Liver (tissue), 9 donors: ENCODE results near the gene CENPA. TPM values are rescaled to one million over a fixed set of nuclear protein-coding genes. Genes with fewer than 3 reads are reported as not detected.
"Not testable (repeated sequence)": the region's sequence is repeated elsewhere in the genome, so short reads cannot be mapped to it uniquely, and the experiment has no call there.

ENCODE experiments used
- DNase-seq: peaks from one replicate; pipeline ENCODE4 v3.0.0-alpha.2; 2017; ENCODE audit warnings: low spot score
- H3K27ac ChIP-seq, 2 donors: one replicate each; pipeline ENCODE4 v1.7.0; 2013; ENCODE audit warnings: inconsistent platforms in 2 of 2, low read length in 2 of 2, control low read depth in 1 of 2, low read depth in 1 of 2, mild to moderate bottlenecking in 1 of 2
- H3K27me3 ChIP-seq, 4 donors: one replicate each; pipeline versions ENCODE4 v1.6.1 to v1.7.0; 2013; ENCODE audit warnings: low read length in 3 of 4, inconsistent platforms in 1 of 4, mild to moderate bottlenecking in 1 of 4, moderate library complexity in 1 of 4; ENCODE audit not compliant: control insufficient read depth in 4 of 4, insufficient read depth in 4 of 4
- H3K36me3 ChIP-seq, 4 donors: one replicate each; pipeline versions ENCODE4 v1.6.1 to v1.7.0; 2013; ENCODE audit warnings: low read length in 3 of 4, mild to moderate bottlenecking in 3 of 4, low read depth in 1 of 4, moderate library complexity in 1 of 4; ENCODE audit not compliant: control insufficient read depth in 4 of 4, insufficient read depth in 3 of 4
- H3K4me1 ChIP-seq, 4 donors: one replicate each; pipeline versions ENCODE4 v1.6.1 to v1.7.0; 2013; ENCODE audit warnings: low read length in 3 of 4, mild to moderate bottlenecking in 3 of 4, moderate library complexity in 1 of 4; ENCODE audit not compliant: control insufficient read depth in 4 of 4, insufficient read depth in 4 of 4
- H3K4me3 ChIP-seq, 3 donors: one replicate each; pipeline versions ENCODE4 v1.6.1 to v1.7.0; 2013; ENCODE audit warnings: low read length in 3 of 3, control low read depth in 1 of 3, low read depth in 1 of 3, mild to moderate bottlenecking in 1 of 3
- H3K9ac ChIP-seq, 2 donors: one replicate each; pipeline ENCODE4 v1.7.0; 2013; ENCODE audit warnings: low read length in 2 of 2, mild to moderate bottlenecking in 2 of 2, moderate library complexity in 2 of 2, control low read depth in 1 of 2, low read depth in 1 of 2
- H3K9me3 ChIP-seq, 4 donors: one replicate each; pipeline versions ENCODE4 v1.6.1 to v1.7.0; 2013; ENCODE audit warnings: low read length in 3 of 4; ENCODE audit not compliant: control insufficient read depth in 4 of 4
- CTCF ChIP-seq: fragments of 150-350 bp; IDR thresholded peaks from 2 replicates; pipeline ENCODE4 v1.5.1; 2017; ENCODE audit warnings: improper control_type of control experiment, low read depth, low read length; ENCODE audit not compliant: missing input control
- EGR1 ChIP-seq, 2 donors: IDR thresholded peaks; 2 replicates each; pipeline ENCODE4 v1.6.1; 2016 to 2018; ENCODE audit warnings: antibody characterized with exemption in 2 of 2, low read depth in 2 of 2
- FOXA1 ChIP-seq: IDR thresholded peaks from 2 replicates; pipeline ENCODE4 v1.6.1; 2016; ENCODE audit warnings: antibody characterized with exemption
- FOXA2 ChIP-seq: IDR thresholded peaks from 2 replicates; pipeline ENCODE4 v1.6.1; 2016; ENCODE audit warnings: antibody characterized with exemption
- GABPA ChIP-seq, 2 donors: IDR thresholded peaks in 1 of 2; conservative IDR thresholded peaks in 1 of 2; 2 replicates each; pipeline ENCODE4 v1.6.1; 2016; ENCODE audit warnings: antibody characterized with exemption in 2 of 2, mild to moderate bottlenecking in 1 of 2, moderate library complexity in 1 of 2
- HNF4A ChIP-seq, 2 donors: conservative IDR thresholded peaks; 2 replicates each; pipeline ENCODE4 v1.6.1; 2016; ENCODE audit warnings: antibody characterized with exemption in 2 of 2, mild to moderate bottlenecking in 2 of 2
- HNF4G ChIP-seq: IDR thresholded peaks from 2 replicates; pipeline ENCODE4 v1.6.1; 2016; ENCODE audit warnings: antibody characterized with exemption
- JUND ChIP-seq, 2 donors: IDR thresholded peaks; 2 replicates each; pipeline ENCODE4 v1.6.1; 2016; ENCODE audit warnings: antibody characterized with exemption in 2 of 2
- MAX ChIP-seq: IDR thresholded peaks from 2 replicates; pipeline ENCODE4 v1.6.1; 2016; ENCODE audit warnings: antibody characterized with exemption
- NR2F2 ChIP-seq: IDR thresholded peaks from 2 replicates; pipeline ENCODE4 v1.6.1; 2016; ENCODE audit warnings: antibody characterized with exemption
- RAD21 ChIP-seq, 2 donors: IDR thresholded peaks; 2 replicates each; pipeline ENCODE4 v1.6.1; 2016; ENCODE audit warnings: antibody characterized with exemption in 2 of 2, mild to moderate bottlenecking in 2 of 2
- RXRA ChIP-seq, 2 donors: IDR thresholded peaks; 2 replicates each; pipeline ENCODE4 v1.6.1; 2017 to 2018; ENCODE audit warnings: antibody characterized with exemption in 2 of 2, mild to moderate bottlenecking in 1 of 2
- SP1 ChIP-seq: IDR thresholded peaks from 2 replicates; pipeline ENCODE4 v1.6.1; 2018; ENCODE audit warnings: antibody characterized with exemption, mild to moderate bottlenecking
- TAF1 ChIP-seq: conservative IDR thresholded peaks from 2 replicates; pipeline ENCODE4 v1.6.1; 2016; ENCODE audit warnings: antibody characterized with exemption, mild to moderate bottlenecking
- YY1 ChIP-seq: IDR thresholded peaks from 2 replicates; pipeline ENCODE4 v1.6.1; 2016; ENCODE audit warnings: antibody characterized with exemption, mild to moderate bottlenecking
- ZBTB33 ChIP-seq: IDR thresholded peaks from 2 replicates; pipeline ENCODE4 v1.6.1; 2016; ENCODE audit warnings: antibody characterized with exemption
- WGBS: extraction: QIAGEN DNeasy Blood & Tissue Kit; methylation state at CpG from one replicate; pipeline ENCODE4 v1.1.7; 2013; 5-methylcytosine and 5-hydroxymethylcytosine counted together
- polyA plus RNA-seq, 2 donors: library from polyadenylated mRNA; stranded (reverse) in 1 of 2; unstranded in 1 of 2; fragments of 200-250 nt in 1 of 2; fragments of >200 nt in 1 of 2; fragmentation: Nextera tagmentation in 1 of 2; extraction: Ambion mirVana in 1 of 2; gene quantifications; one replicate each; pipeline versions ENCODE4 v1.2.1 to v1.2.3, GENCODE V29; 2013 to 2015
- total RNA-seq, 2 donors: library from RNA; depleted of rRNA; stranded (reverse); fragments of >200 nt; gene quantifications; one replicate each; pipeline ENCODE4 v1.2.3, GENCODE V29; 2014
- TF ChIP-seq, protein P1 (sequence below): IDR thresholded peaks from 2 replicates; pipeline ENCODE4 v1.6.1; 2016; ENCODE audit warnings: antibody characterized with exemption, mild to moderate bottlenecking
- TF ChIP-seq, protein P2 (sequence below): IDR thresholded peaks from 2 replicates; pipeline ENCODE4 v1.6.1; 2016; ENCODE audit warnings: antibody characterized with exemption
- donor health status: healthy.
- donor health status: healthy.
- donor health status: healthy.
- donor health status: healthy.
- donor health status: healthy.

CENPA gene
- total and polyA plus RNA-seq, 4 donors: 0.17 to 14.4 (median 1.2) TPM; not detected in 1

- no peak overlapping the region for H3K4me3 ChIP-seq
- H3K36me3 ChIP-seq: no peaks in the 10 kb centered on the region
- DNase-seq: no peak
- no peak for TF ChIP-seq CTCF
- TF ChIP-seq YY1: no peak
- TF ChIP-seq, protein P1, sequence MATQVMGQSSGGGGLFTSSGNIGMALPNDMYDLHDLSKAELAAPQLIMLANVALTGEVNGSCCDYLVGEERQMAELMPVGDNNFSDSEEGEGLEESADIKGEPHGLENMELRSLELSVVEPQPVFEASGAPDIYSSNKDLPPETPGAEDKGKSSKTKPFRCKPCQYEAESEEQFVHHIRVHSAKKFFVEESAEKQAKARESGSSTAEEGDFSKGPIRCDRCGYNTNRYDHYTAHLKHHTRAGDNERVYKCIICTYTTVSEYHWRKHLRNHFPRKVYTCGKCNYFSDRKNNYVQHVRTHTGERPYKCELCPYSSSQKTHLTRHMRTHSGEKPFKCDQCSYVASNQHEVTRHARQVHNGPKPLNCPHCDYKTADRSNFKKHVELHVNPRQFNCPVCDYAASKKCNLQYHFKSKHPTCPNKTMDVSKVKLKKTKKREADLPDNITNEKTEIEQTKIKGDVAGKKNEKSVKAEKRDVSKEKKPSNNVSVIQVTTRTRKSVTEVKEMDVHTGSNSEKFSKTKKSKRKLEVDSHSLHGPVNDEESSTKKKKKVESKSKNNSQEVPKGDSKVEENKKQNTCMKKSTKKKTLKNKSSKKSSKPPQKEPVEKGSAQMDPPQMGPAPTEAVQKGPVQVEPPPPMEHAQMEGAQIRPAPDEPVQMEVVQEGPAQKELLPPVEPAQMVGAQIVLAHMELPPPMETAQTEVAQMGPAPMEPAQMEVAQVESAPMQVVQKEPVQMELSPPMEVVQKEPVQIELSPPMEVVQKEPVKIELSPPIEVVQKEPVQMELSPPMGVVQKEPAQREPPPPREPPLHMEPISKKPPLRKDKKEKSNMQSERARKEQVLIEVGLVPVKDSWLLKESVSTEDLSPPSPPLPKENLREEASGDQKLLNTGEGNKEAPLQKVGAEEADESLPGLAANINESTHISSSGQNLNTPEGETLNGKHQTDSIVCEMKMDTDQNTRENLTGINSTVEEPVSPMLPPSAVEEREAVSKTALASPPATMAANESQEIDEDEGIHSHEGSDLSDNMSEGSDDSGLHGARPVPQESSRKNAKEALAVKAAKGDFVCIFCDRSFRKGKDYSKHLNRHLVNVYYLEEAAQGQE: no peak
- no peak for TF ChIP-seq FOXA2
- TF ChIP-seq ZBTB33: no peak
- no peak for TF ChIP-seq FOXA1
- TF ChIP-seq RXRA (IDR thresholded peaks at IDR 0.05): no peak
- no peak for TF ChIP-seq SP1
- no peak for TF ChIP-seq MAX
- TF ChIP-seq RAD21 (IDR thresholded peaks at IDR 0.05): no peak
- no peak for TF ChIP-seq NR2F2
- TF ChIP-seq HNF4G: no peak
- no peak for TF ChIP-seq TAF1
- TF ChIP-seq EGR1 (IDR thresholded peaks at IDR 0.05; ENCODE audit: low read depth in 2 of 2): no peak
- TF ChIP-seq HNF4A (conservative IDR thresholded peaks at IDR 0.05): no peak
- TF ChIP-seq GABPA (IDR thresholded peaks at IDR 0.05 in 1 of 2, conservative IDR thresholded peaks at IDR 0.05 in 1 of 2): no peak
- TF ChIP-seq, protein P2, sequence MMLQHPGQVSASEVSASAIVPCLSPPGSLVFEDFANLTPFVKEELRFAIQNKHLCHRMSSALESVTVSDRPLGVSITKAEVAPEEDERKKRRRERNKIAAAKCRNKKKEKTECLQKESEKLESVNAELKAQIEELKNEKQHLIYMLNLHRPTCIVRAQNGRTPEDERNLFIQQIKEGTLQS: no peak
- TF ChIP-seq JUND (IDR thresholded peaks at IDR 0.05): no peak
- H3K9ac ChIP-seq: no peak overlapping the region
- no peaks in the 10 kb centered on the region for H3K27me3 ChIP-seq
- H3K27ac ChIP-seq: no peak overlapping the region
- H3K9me3 ChIP-seq: no peaks in the 10 kb centered on the region
- H3K4me1 ChIP-seq: peaks cover 0 to 3% (median 3%) of the 10 kb centered on the region in 4 donors
- whole genome bisulfite sequencing: 82% methylated on average over 3 of the region's 3 CpGs
These were observed 38.9 kb upstream of the CENPA start for GRCh38 chr2:26746934-26747333.

DNA sequence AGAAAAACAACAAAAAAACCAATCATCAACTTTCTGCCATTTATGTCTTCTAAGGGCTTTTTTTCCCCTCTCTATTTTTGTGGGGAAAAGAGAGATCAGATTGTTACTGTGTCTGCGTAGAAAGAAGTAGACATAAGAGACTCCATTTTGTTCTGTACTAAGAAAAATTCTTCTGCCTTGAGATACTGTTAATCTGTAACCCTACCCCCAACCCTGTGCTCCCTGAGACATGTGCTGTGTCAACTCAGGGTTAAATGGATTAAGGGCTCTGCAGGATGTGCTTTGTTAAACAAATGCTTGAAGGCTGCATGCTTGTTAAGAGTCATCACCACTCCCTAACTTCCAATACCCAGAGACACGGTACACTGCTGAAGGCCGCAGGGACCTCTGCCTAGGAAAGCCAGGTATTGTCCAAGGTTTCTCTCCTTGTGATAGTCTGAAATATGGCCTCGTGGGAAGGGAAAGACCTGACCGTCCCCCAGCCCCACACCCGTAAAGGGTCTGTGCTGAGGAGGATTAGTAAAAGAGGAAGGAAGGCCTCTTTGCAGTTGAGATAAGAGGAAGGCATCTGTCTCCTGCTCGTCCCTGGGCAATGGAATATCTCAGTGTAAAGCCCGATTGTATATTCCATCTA is 36.0 kb upstream of the CENPA start:
- not testable (repeated sequence) for DNase-seq, H3K36me3 ChIP-seq, H3K27ac ChIP-seq, H3K27me3 ChIP-seq, H3K4me3 ChIP-seq, H3K4me1 ChIP-seq, H3K9me3 ChIP-seq, H3K9ac ChIP-seq
- 66% methylated on average over 8 of the region's 8 CpGs for WGBS

DNA sequence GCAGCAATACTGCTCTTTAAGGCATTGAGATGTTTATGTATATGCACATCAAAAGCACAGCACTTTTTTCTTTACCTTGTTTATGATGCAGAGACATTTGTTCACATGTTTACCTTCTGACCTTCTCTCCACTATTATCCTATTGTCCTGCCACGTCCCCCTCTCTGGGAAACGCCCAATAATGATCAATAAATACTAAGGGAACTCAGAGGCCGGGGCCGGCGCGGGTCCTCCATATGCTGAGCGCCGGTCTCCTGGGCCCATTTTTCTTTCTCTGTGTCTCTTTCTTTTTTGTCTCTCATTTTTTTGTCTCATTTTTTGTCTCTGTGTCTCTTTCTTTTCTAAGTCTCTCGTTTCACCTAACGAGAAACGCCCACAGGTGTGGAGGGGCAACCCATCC is 35.4 kb upstream of the CENPA start:
- H3K36me3 ChIP-seq, H3K9ac ChIP-seq, DNase-seq, H3K4me1 ChIP-seq, H3K27me3 ChIP-seq, H3K9me3 ChIP-seq, H3K27ac ChIP-seq, H3K4me3 ChIP-seq: not testable (repeated sequence)
- WGBS: 80% methylated on average over 11 of the region's 11 CpGs
